A673 (cell line): Measurements from ENCODE around the gene KCNIP1. TPM values are rescaled to one million over a fixed set of nuclear protein-coding genes. Genes with fewer than 3 reads are reported as not detected.

Experiments used
- BruUV-seq: library from RNA; stranded (reverse); fragments of 400-500 nt; replicated peaks from 2 replicates; lab custom pipeline; 2021; lab: Mats Ljungman, UMichigan
- CTCF ChIA-PET: fragments of 300-600 bp; sonication (Branson Sonifier 250); formaldehyde crosslinking; loops from one replicate; lab custom pipeline; 2022; ENCODE audit warnings: antibody characterized with exemption; lab: Charles Lee
- POLR2A ChIA-PET: fragments of 300-600 bp; sonication (Branson Sonifier 250); formaldehyde crosslinking; loops from one replicate; lab custom pipeline; 2022; ENCODE audit warnings: antibody characterized with exemption; ENCODE audit not compliant: low non-redundant PET; lab: Charles Lee
- DNase-seq: peaks from one replicate; pipeline ENCODE4 v3.0.0-alpha.2; 2015; ENCODE audit warnings: low spot score
- H3K27ac ChIP-seq: fragments of 200-600 bp; sonication (generic); 2 replicates; pipeline ENCODE4 v1.5.1; 2016; ENCODE audit warnings: mixed run types, low read depth, mild to moderate bottlenecking, mixed read lengths, antibody characterized with exemption, low read length; ENCODE audit not compliant: poor library complexity, severe bottlenecking
- H3K27me3 ChIP-seq: fragments of 200-600 bp; sonication (generic); replicated peaks from 2 replicates; pipeline ENCODE4 v1.6.1; 2017; ENCODE audit warnings: mixed run types, low read depth, mild to moderate bottlenecking, mixed read lengths, antibody characterized with exemption, low read length; ENCODE audit not compliant: insufficient read depth, poor library complexity
- H3K36me3 ChIP-seq: fragments of 200-600 bp; sonication (generic); 2 replicates; pipeline ENCODE4 v1.6.1; 2016; ENCODE audit warnings: mixed run types, mild to moderate bottlenecking, mixed read lengths, antibody characterized with exemption, low read length; ENCODE audit not compliant: insufficient read depth, poor library complexity, severe bottlenecking
- H3K4me1 ChIP-seq: fragments of 200-600 bp; sonication (generic); 2 replicates; pipeline ENCODE4 v1.6.1; 2017; ENCODE audit warnings: mixed run types, mild to moderate bottlenecking, mixed read lengths, antibody characterized with exemption, low read length; ENCODE audit not compliant: insufficient read depth, poor library complexity, severe bottlenecking
- H3K4me3 ChIP-seq: fragments of 200-600 bp; sonication (generic); 2 replicates; pipeline ENCODE4 v1.5.1; 2016; ENCODE audit warnings: low read depth, mixed run types, mild to moderate bottlenecking, mixed read lengths, low read length; ENCODE audit not compliant: poor library complexity, severe bottlenecking
- H3K9me3 ChIP-seq: fragments of 200-600 bp; sonication (generic); 2 replicates; pipeline ENCODE4 v1.6.1; 2016; ENCODE audit warnings: mixed run types, low read depth, mild to moderate bottlenecking, mixed read lengths, antibody characterized with exemption, low read length; ENCODE audit not compliant: poor library complexity, severe bottlenecking
- CTCF ChIP-seq: fragments of 300-800, 200-600 bp; sonication (generic); conservative IDR thresholded peaks from 2 replicates; pipeline ENCODE4 v1.5.1; 2017; ENCODE audit warnings: low read depth, mild to moderate bottlenecking, antibody characterized with exemption, low read length, moderate library complexity, mixed read lengths
- EZH2 ChIP-seq: fragments of 200-600 bp; sonication (generic); IDR thresholded peaks from 2 replicates; pipeline ENCODE4 v1.6.1; 2017; ENCODE audit warnings: borderline replicate concordance, low read depth, mild to moderate bottlenecking, mixed read lengths, antibody characterized with exemption, low read length; ENCODE audit not compliant: poor library complexity, severe bottlenecking
- intact Hi-C: fragments of 100-400 bp; cut with micrococcal nuclease; formaldehyde crosslinking; loops from one replicate; pipeline ENCODE4 v1.10.0; 2022; ENCODE audit not compliant: unreplicated experiment
- total RNA-seq: library from RNA; stranded (reverse); gene quantifications from 2 replicates; pipeline ENCODE4 v1.2.3, GENCODE V29; 2021

Gene KCNIP1
- total RNA-seq, 1 experiment from 2014 or later, result 3.7 TPM

- Histone ChIP-seq H3K27ac (no peak overlapping the region), H3K4me1 (peaks cover 11% of the 10 kb centered on the region), H3K4me3 (peak overlapping the region; percentile 39), H3K36me3 (no peaks in the 10 kb centered on the region), H3K27me3 (no peaks in the 10 kb centered on the region), H3K9me3 (no peaks in the 10 kb centered on the region)
- POLR2A ChIA-PET, result no interaction called here
- peak; percentile 67 for DNase-seq
- intact Hi-C loops, result loop anchor here (2.0 to 5.0 kb wide), 4 partner anchors 199 to 531 kb away; no protein-coding TSS in a partner anchor
- CTCF ChIA-PET, result interaction anchor here (0.5 to 1.4 kb wide), 6 partner anchors 10 to 414 kb away, joined by 3 to 8 read pairs (median 4); no protein-coding TSS in a partner anchor
- TF ChIP-seq EZH2 (no peak), CTCF (peak; percentile 23; the same call in 1 of the 2 replicates)
- no TSS peak for BruUV-seq
These were observed 129.6 kb downstream of the KCNIP1 start for GRCh38 chr5:170633235-170634081.

DNA sequence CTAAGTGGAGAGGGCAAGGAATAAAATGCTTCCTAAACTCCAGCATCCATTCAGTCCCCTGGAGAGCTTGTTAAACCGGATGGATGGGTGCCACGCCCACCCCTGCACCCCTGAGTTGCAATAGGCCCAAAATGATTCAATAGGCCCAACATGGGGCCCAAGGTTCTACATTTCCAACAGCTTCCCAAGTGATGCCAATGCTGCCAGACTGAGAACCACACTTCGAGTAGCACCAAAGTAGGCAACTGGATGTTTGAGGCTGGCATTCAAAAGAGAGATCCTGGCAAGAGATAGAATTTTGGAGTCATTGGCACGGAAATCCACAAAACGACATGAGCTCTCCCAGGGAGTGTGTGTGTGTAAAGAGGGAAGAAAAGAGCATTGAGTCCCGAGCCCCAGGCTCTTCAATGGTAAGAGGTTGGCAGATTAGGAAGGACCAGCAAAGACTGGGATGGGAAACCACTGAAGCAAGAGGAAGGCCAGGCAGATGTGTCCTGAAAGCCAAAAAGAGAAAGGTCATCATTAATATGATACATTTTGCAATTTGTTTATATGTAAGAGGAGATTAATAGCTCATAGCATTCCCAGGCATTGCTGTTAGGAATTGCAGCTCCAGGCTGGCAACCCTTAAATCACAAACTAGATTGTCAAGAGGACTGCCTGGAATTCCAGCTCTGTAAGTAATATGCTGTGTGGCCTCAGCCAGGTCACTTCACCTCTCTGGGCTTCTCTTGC, 130.6 kb downstream of the KCNIP1 start:
- no peak for DNase-seq
- no TSS peak for BruUV-seq
- intact Hi-C loops, result loop anchor here (5.0 kb wide), 3 partner anchors 367 to 532 kb away; no protein-coding TSS in a partner anchor
- no peaks in the 10 kb centered on the region for H3K27me3 ChIP-seq
- H3K27ac ChIP-seq, result no peak overlapping the region
- H3K4me3 ChIP-seq, result no peak overlapping the region
- peaks cover 11% of the 10 kb centered on the region for H3K4me1 ChIP-seq
- no peak for TF ChIP-seq CTCF
- TF ChIP-seq EZH2, result no peak
- H3K9me3 ChIP-seq, result no peaks in the 10 kb centered on the region
- no peaks in the 10 kb centered on the region for H3K36me3 ChIP-seq
- POLR2A ChIA-PET, result no interaction called here
- CTCF ChIA-PET, result interaction anchor here (1.4 kb wide), 1 partner anchor 199 kb away, joined by 5 read pairs; no protein-coding TSS in a partner anchor

- CTCF ChIA-PET, result no interaction called here
- no peaks in the 10 kb centered on the region for H3K27me3 ChIP-seq
- POLR2A ChIA-PET, result no interaction called here
- no TSS peak for BruUV-seq
- no peaks in the 10 kb centered on the region for H3K9me3 ChIP-seq
- H3K27ac ChIP-seq, result no peak overlapping the region
- no peak for TF ChIP-seq CTCF
- no peak for TF ChIP-seq EZH2
- H3K36me3 ChIP-seq, result no peaks in the 10 kb centered on the region
- intact Hi-C loops, result loop anchor here (5.0 kb wide), 1 partner anchor 157 kb away; no protein-coding TSS in a partner anchor
- DNase-seq, result no peak
- H3K4me3 ChIP-seq, result no peak overlapping the region
- H3K4me1 ChIP-seq, result peaks cover 11% of the 10 kb centered on the region
These were observed 131.9 kb downstream of the KCNIP1 start for GRCh38 chr5:170635706-170636105.
